ENCODE measurements around the gene PARD3.

GRCh38 chr10:34504534-34504933 lies 310.6 kb downstream of the PARD3 start:
- TF ChIP-seq CTCF (IDR thresholded peaks at IDR 0.05), result no peak
- TF ChIP-seq POLR2A (IDR thresholded peaks at IDR 0.05), result no peak
